Ectodermal cell (in vitro differentiated cells): ENCODE measurements around the gene COG1.

Source experiments
- H3K27ac ChIP-seq: 2 replicates; pipeline ENCODE4 v1.7.0; 2013; ENCODE audit warnings: mild to moderate bottlenecking, low read depth, low read length; ENCODE audit not compliant: insufficient read depth, poor library complexity, severe bottlenecking
- H3K27me3 ChIP-seq: 2 replicates; pipeline ENCODE4 v1.7.0; 2013; ENCODE audit warnings: mild to moderate bottlenecking, low read length; ENCODE audit not compliant: insufficient read depth, control insufficient read depth, poor library complexity, severe bottlenecking
- H3K36me3 ChIP-seq: one replicate; pipeline ENCODE4 v1.7.0; 2013; ENCODE audit warnings: low read length; ENCODE audit not compliant: control insufficient read depth, insufficient read depth
- H3K4me1 ChIP-seq: one replicate; pipeline ENCODE4 v1.7.0; 2013; ENCODE audit warnings: low read length; ENCODE audit not compliant: control insufficient read depth, insufficient read depth
- H3K4me3 ChIP-seq: 2 replicates; pipeline ENCODE4 v1.7.0; 2013; ENCODE audit warnings: low read depth, low read length, control low read depth; ENCODE audit not compliant: insufficient read depth
- H3K9me3 ChIP-seq: 2 replicates; pipeline ENCODE4 v1.7.0; 2013; ENCODE audit warnings: mild to moderate bottlenecking, low read length, moderate library complexity; ENCODE audit not compliant: control insufficient read depth
- WGBS, 2 experiments: methylation state at CpG; one replicate each; pipeline ENCODE4 v1.1.7; 2013; ENCODE audit warnings: missing lambda C conversion rate in 2 of 2; 5-methylcytosine and 5-hydroxymethylcytosine counted together

The COG1 gene

DNA sequence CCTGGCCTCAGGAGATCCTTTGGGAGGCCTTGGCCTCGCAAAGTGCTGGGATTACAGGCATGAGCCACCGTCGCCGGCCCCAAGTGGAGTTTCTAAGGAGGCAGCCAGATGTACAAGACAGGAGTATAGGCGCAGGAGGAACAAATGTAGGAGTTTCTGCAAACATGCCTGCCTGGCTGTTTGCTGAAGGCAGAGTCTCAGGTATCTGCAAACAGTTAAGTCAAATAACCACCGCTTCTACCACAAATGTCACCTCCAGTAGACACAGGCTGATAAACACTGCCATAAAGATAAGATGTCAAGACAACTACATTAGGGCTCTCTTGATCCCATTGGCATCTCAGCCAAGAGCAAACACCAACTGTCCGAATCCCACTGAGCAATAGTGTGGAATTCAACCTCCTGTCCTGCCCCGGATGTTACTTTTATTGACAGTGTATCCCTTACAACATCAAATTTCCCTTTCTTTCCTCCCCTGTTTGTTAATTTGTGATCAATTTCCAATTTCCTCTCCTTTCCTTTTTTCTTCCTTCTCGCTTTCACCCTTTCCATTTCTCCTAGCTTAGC, 5.6 kb upstream of the COG1 start:
- no peak overlapping the region for H3K27ac ChIP-seq
- H3K9me3 ChIP-seq: no peaks in the 10 kb centered on the region
- H3K36me3 ChIP-seq: no peaks in the 10 kb centered on the region
- H3K4me3 ChIP-seq: no peak overlapping the region
- H3K4me1 ChIP-seq: no peaks in the 10 kb centered on the region
- H3K27me3 ChIP-seq: no peaks in the 10 kb centered on the region
- WGBS, 2 experiments: 90 to 92% methylated on average over 8 of the region's 9 CpGs

DNA sequence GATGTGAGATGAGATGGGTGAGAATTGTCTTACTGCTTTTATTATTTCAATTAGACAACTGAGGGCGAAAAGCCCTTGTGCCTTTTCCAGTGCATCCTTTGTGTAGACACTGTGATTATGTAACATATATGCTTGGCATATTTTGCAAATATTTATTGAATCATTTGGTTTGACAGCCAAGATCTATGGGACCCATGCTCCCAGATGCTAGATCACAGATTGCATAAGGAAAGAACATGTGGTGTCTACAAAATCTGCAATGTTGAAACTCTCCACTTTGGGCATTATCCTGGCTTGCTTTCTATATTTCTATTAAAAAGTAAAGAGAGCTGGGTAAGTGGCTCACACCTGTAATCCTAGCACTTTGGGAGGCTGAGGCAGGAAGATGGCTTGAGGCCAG, 4.8 kb upstream of the COG1 start:
- Histone ChIP-seq H3K4me3 (no peak overlapping the region), H3K4me1 (no peaks in the 10 kb centered on the region), H3K9me3 (no peaks in the 10 kb centered on the region), H3K36me3 (no peaks in the 10 kb centered on the region), H3K27me3 (no peaks in the 10 kb centered on the region), H3K27ac (no peak overlapping the region)
- 100% methylated on average over 1 of the region's 1 CpG for WGBS, 2 experiments

DNA sequence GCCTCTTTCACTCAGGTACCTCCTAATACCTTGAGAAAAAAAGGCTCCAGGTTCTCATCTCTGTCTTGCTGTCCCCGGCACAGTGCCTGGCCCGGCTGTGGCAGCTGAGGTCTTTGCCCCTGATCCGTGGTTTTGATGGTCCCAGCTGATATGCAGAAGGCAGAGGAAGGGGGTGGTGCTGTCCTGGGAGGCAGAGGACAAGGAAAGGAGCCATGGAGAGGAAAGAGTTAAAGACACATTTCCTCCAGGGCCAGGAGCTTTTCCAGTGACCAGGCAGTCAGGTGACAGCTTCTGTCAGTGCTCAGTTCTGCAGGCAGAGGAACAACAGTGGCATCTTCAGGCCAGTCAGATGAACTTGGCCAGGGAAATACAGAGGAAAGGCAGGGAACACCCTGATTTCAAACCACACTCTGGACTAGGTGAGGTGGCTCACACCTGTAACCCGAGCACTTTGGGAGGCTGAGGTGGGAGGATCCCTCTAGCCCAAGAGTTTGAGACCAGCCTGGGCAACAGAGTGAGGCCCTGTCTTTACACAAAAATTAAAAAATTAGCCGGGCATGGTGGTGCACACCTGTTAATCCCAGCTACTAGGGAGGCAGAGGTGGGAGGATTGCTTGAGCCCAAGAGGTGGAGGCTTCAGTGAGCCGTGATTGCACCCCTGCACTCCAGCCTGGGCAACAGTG, 3.3 kb upstream of the COG1 start:
- no peaks in the 10 kb centered on the region for H3K36me3 ChIP-seq
- H3K27me3 ChIP-seq: no peaks in the 10 kb centered on the region
- H3K9me3 ChIP-seq: no peaks in the 10 kb centered on the region
- WGBS, 2 experiments: 76 to 80% methylated on average over 6 of the region's 6 CpGs
- no peak overlapping the region for H3K4me3 ChIP-seq
- no peak overlapping the region for H3K27ac ChIP-seq
- H3K4me1 ChIP-seq: no peaks in the 10 kb centered on the region

DNA sequence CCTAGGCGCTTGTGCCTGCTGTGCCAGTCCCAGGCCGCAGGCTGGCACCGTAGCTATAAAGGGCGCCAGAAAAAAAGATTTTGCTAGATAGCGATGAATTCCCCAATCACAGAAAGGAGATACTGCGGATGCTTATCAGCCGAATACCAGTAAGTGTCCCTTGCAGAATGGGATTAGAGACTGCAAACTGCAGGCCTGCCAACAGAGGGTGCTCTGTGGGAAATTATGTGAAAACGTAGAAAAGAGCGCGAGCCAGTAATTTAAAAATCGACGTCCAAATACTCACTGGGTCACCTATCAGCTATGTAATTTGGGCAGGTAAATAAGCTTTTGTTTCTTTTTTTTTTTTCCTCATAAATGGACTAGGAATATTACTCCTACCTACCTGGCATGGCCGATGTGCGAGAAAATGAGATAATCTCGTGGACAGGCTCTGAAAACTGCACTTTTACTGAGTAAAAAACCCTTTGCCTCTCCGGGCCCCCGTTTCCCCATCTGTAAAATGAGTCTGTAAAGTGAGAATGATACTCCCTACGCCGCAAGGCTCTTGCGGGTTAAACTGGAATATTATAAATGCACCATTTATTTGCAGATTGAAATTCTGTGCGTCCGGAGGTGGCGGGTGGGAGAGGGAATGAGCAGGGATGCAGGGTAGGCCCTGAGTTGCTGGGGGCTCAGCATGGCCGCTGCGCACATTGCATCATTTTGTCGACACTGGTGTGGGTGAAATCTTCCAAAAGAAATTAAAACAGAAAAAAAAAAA, 1.2 kb upstream of the COG1 start:
- WGBS, 2 experiments: 12% methylated on average over 26 of the region's 26 CpGs

DNA sequence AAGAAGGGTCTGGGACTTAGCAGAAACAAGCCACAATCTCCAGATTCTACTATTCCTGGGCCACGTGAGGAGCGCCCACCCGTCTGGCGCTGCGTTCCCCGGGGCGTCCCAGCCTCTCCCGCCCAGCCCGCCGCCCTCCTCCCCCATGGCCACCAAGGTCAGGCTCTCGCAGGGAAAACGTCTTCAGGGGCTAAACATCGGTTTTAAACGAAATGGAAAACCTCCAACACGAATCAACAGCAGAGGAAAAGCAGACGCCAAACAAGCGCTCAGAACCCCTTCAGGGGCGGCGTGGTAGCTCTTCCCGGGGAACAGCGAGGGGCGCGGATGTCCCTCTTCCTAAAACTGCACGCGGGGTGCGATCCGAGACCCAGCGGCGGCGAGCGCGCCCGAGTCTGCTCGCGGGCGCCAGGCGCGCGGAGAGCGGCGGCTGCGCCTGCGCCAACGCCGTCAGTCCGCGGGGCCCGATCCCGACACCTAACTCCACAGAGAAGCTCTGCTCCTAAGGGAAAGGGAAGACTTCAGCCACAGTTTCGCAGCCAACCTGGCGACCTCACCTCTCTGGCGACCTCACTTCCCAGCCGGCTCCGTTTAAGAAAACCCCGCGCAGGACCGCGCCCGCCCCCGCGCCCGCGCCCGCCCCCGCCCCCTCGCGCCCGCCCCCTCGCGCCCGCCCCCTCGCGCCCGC, 505 bp upstream of the COG1 start:
- WGBS, 2 experiments: 0% methylated on average over 58 to 60 of the region's 74 CpGs
- Histone ChIP-seq H3K36me3 (peaks cover 4% of the 10 kb centered on the region), H3K4me1 (no peaks in the 10 kb centered on the region), H3K9me3 (no peaks in the 10 kb centered on the region), H3K27me3 (no peaks in the 10 kb centered on the region), H3K27ac (peak overlapping the region; percentile 90), H3K4me3 (peak overlapping the region; percentile 94)

More for the DNA sequence above, 1.2 kb upstream of the COG1 start:
- H3K4me1 ChIP-seq: no peaks in the 10 kb centered on the region
- peak overlapping the region; percentile 90 for H3K27ac ChIP-seq
- no peaks in the 10 kb centered on the region for H3K27me3 ChIP-seq
- no peaks in the 10 kb centered on the region for H3K36me3 ChIP-seq
- no peaks in the 10 kb centered on the region for H3K9me3 ChIP-seq
- peak overlapping the region; percentile 94 for H3K4me3 ChIP-seq

DNA sequence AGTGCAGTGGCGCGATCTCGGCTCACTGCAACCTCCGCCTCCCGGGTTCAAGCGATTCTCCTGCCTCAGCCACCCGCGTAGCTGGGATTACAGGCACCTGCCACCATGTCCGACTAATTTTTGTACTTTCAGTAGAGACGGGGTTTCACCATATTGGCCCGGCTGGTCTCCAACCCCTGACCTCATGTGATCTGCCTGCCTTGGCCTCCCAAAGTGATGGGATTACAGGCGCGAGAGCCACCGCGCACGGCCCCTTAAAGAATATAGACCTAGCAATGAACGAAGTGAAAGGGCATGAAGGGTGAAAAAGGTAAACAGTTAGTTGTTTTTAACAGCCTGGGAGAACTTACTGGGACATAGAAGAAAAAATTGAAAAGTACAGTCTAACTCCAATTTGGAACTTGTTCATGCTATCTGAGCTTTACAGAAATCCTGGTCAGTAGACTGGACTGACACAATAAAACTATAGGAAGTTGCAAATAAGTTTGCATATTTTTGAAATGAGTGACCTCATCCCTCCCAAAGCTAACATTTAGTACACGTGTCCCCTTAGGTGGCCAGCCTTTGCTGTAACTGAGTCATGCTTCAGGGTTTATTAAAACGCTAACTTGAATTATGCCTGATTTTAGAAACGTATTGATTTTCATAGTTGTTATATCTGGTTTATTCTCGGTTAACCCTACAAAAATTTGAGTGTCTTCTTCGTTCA, 1.8 kb downstream of the COG1 start:
- Histone ChIP-seq H3K4me1 (no peaks in the 10 kb centered on the region), H3K9me3 (no peaks in the 10 kb centered on the region), H3K36me3 (peaks cover 24% of the 10 kb centered on the region), H3K27ac (no peak overlapping the region), H3K27me3 (no peaks in the 10 kb centered on the region), H3K4me3 (no peak overlapping the region)
- 92 to 93% methylated on average over 22 of the region's 22 CpGs for WGBS, 2 experiments

DNA sequence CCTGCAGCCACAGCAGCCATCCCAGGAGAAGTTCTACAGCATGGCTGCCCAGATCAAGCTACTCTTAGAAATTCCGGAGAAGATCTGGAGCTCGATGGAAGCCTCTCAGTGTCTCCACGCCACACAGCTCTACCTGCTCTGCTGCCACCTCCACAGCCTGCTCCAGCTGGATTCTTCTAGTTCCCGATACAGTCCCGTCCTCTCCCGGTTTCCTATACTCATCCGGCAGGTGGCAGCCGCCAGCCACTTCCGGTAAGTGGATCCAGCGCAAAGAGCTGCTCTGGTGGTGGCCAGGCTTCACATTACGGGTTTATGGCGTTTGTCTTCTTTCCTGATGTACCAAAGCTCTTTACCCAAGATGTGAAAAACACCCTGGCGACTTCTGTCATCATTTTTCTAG, 3.6 kb downstream of the COG1 start:
- H3K27me3 ChIP-seq: no peaks in the 10 kb centered on the region
- WGBS, 2 experiments: 85 to 88% methylated on average over 13 of the region's 13 CpGs
- H3K27ac ChIP-seq: no peak overlapping the region
- H3K4me1 ChIP-seq: no peaks in the 10 kb centered on the region
- H3K4me3 ChIP-seq: no peak overlapping the region
- no peaks in the 10 kb centered on the region for H3K9me3 ChIP-seq
- H3K36me3 ChIP-seq: peaks cover 36% of the 10 kb centered on the region

DNA sequence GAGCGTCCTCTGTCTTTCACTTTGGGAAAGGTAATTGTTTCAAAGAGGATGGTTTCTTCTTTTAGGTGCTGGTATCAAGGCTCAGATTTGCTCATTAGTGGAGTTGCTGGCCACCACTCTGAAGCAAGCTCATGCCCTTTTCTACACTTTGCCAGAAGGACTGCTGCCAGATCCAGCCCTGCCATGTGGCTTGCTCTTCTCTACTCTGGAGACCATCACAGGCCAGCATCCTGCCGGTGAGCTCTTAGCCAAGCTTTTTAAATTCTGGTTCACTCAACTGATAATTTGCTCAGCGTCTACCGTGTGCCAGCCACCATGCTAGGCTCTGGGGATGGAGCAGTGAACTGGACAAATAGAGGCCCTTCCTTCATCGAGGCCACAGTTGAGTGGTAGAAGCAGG, 4.3 kb downstream of the COG1 start:
- WGBS, 2 experiments: 81 to 87% methylated on average over 5 of the region's 5 CpGs
- no peaks in the 10 kb centered on the region for H3K9me3 ChIP-seq
- no peak overlapping the region for H3K4me3 ChIP-seq
- H3K27ac ChIP-seq: no peak overlapping the region
- H3K27me3 ChIP-seq: no peaks in the 10 kb centered on the region
- H3K4me1 ChIP-seq: no peaks in the 10 kb centered on the region
- peaks cover 36% of the 10 kb centered on the region for H3K36me3 ChIP-seq

DNA sequence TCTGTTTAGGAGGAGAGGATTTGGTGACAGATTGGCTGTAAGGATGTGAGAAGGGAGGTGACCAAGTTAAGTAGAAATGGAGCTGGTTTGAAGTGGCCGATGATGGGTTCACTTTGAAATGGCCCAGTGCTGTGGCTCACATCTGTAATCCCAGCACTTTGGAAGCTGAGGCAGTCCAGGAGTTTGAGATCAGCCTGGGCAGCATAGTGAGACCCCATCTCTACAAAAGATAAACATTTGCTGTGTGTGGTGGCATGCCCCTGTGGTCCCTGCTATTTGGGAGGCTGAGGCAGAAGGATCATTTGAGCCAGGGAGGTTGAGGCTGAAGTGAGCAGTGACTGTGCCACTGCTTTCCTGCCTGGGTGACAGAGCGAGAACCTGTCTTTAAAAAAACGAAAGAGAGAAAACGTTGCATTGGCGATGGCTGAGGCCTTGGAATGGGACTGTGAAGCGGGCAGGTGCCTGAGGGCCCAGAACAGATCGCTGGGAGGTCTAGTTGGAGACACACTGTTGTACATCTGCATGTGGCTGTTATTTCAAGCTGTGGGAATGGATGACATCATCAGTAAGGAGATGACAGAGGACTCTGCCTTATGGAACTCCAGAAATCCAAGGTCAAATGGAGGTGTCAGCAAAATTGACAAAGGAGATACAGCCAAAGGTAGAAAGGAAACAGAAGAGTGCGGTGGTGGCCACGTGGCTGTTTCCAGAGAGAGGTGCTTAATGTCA, 5.5 kb downstream of the COG1 start:
- peaks cover 36% of the 10 kb centered on the region for H3K36me3 ChIP-seq
- 91% methylated on average over 9 of the region's 9 CpGs for WGBS, 2 experiments
- H3K4me1 ChIP-seq: no peaks in the 10 kb centered on the region
- H3K27me3 ChIP-seq: no peaks in the 10 kb centered on the region
- no peaks in the 10 kb centered on the region for H3K9me3 ChIP-seq
- no peak overlapping the region for H3K27ac ChIP-seq
- no peak overlapping the region for H3K4me3 ChIP-seq
